Glomerular visceral epithelial cell (primary cell): ENCODE results near the gene MFAP4.

Experiments used
- DNase-seq: peaks from one replicate; pipeline ENCODE4 v3.0.0-alpha.2; 2016; ENCODE audit errors: extremely low spot score

Gene MFAP4

GRCh38 chr17:19385521-19385983 lies 1.4 kb downstream of the MFAP4 start:
- DNase-seq, result no peak

DNA sequence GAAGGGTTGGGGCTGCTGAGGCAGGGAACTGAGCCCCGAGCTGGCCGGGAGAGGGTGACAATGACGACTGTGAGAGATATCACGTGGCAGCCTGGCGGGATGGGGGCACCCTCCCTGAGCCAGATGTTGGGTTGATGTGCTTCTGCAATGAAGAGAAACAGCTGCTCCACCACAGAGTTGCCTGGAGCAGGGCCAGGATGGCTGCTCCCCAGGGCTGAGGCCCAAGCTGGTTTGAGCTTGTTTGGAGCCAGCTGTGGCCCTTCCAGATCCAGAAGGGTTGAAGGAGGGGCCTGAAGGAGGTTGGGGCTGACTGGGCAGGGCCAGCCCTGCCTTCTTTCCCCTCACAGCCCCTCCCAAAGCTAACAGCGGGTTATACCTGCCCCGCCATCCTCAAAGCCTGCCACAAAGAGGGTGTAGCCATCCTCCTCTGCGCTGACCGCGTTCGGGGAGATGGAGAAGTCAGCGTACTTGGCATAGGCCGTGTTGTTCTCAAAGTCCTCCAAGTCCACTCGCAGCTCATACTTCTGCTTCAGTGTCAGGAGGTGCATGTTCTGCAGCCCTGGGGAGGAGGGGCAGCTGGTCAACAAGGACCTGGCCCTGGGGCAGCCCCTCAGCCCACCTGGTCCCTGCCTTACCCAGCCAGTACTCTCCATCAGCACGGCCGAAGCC lies 2.1 kb downstream of the MFAP4 start:
- peak; percentile 20 for DNase-seq

GRCh38 chr17:19383681-19384470 lies 3.1 kb downstream of the MFAP4 start:
- DNase-seq, result no peak

DNA sequence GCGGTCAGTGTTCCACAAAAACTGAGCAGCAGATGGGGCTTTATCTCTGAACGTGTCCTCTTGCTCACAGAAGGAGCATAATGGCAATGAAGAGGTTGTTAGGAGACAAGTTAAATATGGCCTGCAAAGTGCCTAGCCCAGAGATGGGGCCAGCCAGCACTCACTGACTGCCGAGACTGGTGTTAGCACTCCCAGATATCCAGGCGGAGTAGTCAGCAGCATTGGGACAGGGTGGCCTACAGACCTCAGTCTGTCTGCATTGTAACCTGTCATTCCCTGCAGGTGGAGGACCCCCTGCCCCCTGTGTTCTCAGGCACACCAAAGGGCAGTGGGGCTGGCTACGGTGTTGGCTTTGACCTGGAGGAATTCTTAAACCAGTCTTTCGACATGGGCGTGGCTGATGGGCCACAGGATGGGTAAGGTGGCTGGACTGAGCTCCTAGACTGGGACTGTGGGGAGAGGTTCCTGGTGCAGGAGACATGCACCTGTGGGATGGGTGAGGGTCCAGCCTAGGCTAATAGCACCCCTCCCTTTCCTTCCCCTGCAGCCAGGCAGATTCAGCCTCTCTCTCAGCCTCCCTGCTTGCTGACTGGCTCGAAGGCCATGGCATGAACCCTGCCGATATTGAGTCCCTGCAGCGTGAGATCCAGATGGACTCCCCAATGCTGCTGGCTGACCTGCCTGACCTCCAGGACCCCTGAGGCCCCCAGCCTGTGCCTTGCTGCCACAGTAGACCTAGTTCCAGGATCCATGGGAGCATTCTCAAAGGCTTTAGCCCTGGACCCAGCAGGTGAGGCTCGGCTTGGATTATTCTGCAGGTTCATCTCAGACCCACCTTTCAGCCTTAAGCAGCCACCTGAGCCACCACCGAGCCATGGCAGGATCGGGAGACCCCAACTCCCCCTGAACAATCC lies 4.2 kb downstream of the MFAP4 start:
- no peak for DNase-seq

GRCh38 chr17:19381741-19382444 lies 5.1 kb downstream of the MFAP4 start:
- no peak for DNase-seq

- no peak for DNase-seq
Measured at GRCh38 chr17:19381361-19381740, 5.6 kb downstream of the MFAP4 start.

- no peak for DNase-seq
Measured at GRCh38 chr17:19380481-19381301, 6.3 kb downstream of the MFAP4 start.

DNA sequence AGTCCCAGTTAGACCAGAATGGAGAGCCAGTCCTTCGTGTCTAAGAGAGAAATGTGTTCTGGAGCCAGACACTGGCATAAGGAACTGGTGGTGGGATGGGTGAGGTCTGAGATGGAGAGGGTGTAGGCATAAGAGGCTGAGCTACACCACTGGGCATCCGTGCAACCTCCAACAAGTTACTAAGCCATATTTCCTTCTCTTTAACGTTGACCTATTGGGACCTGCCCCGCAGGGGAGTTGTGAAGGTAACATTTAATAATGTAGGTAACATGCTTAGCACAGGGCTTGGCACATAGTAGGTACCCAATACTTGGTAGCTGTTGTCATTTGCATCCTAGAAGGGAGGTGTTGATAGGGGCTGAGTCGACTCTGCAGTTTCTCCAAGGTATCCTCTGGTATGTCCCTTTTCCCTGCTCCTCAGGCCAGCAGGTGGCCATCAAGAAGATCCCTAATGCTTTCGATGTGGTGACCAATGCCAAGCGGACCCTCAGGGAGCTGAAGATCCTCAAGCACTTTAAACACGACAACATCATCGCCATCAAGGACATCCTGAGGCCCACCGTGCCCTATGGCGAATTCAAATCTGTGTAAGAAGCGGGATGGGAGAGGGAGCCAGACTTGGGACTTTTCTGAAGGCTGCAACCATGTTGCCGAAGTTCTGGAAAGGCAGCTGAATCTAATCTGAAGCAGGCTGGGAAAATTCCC lies 7.5 kb downstream of the MFAP4 start:
- no peak for DNase-seq

DNA sequence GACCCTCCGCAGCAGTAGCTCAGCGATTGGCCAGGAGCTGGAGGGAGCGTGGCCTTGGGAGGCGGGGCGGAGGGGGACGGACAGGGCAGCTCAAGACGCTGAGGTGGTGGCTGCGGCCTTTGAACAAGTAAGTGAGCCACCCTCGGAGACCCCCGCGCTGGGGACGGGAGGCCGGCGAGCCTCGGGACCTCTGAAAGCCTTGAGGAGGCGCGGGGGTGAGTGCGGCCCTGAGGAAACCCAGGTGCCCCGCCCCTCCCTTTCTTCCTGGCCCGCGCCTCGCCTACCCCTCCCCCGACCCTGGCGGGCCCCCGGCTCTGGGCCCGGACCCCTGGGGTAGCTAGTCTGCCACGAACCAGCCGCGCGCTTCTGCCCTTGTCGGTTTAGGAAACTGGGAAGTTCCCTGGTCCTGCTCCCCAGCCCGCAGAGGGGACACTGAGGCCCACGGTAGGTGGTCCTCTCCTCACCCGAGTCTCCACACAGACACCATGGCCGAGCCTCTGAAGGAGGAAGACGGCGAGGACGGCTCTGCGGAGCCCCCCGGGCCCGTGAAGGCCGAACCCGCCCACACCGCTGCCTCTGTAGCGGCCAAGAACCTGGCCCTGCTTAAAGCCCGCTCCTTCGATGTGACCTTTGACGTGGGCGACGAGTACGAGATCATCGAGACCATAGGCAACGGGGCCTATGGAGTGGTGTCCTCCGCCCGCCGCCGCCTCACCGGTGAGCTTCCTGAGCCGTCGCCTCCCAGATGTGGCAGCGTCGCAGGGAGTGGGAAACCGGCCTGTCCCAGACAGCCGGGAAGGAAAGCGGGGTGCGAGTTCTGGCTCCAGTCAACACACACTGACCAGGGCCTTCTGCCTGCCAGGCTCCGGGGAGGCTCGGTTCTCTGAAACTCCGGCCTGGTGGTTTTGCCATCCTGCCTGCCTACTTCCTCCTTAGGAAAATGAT lies 8.3 kb downstream of the MFAP4 start, which contains the start of gene MAPK7:
TSS of gene MAPK7 (plus strand) at position 83 of the 945 bp plus-strand sequence. CDS start at position 486, 403 bp downstream.
- no peak for DNase-seq

DNA sequence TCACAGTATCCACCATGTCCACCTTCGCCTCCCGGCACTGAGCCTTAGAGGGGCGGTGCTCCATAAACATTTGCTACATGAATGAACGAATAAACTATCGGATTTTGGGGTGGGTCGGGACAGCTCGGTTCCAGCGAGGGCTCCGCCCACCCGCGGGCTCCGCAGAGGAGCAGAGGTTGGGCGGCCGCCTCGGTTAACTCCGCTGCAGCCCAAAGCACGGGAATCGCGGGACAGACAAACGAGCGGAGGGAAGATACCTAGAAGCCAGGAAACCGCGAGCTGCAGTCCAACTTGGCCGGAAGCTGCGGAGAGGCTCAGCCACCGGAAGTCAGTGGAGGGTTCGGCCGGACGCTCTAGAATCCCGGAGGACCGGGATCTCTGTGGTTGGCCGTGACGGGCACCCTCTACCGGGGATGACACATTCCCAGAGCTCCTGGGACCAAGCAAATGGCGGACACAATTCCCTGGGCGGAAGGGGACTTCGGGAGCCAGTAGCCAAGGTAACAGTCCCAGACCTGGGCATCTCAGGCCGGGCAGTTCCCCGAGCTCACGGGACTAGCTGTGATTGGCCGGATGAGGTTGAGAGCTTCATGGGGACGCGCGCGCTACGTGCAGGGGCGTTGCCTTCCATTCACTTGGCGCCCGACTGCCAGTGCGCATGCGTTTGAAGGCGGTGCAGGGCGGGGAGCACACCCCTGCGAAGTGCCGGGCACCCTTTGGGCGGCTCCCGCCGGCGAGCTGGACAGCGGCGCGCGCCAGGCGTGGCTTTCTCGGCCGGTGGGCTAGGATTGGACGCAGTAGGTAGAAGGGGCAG lies 9.2 kb downstream of the MFAP4 start:
- peak; percentile 99 for DNase-seq

- peak; percentile 21 for DNase-seq
Measured at GRCh38 chr17:19376811-19377210, 10.2 kb downstream of the MFAP4 start.

GRCh38 chr17:19375732-19376131 lies 11.3 kb downstream of the MFAP4 start:
- no peak for DNase-seq

- DNase-seq, result no peak
Measured at GRCh38 chr17:19374136-19374535, 12.9 kb downstream of the MFAP4 start.

DNA sequence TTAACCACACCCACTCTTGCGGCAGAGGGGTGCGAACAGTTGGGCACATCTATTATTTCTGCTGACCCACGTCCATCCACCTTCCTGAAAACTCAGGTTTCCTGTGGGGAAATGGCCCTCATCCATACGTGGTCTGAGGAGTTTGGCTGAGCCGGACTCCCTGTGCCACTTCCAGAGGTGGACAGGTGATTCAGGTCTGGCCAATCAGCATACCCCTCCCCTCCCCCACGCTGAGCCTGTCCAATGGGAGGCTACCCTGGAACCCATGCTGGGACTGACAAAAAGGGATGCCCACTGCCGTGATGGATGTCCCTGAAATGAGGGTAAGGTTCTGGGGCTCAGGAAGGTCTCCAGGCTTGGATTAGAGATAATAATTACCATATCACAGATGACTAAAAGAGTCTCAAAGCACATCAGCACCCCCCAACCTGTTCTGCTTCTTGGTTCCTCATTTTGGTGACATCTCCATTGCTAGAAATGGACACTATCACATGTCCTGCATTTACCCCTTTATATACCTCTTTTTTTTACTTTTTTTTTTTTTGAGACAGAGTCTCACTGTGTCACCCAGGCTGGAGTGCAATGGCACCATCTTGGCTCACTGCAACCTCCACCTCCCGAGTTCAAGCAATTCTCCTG lies 14.0 kb downstream of the MFAP4 start:
- DNase-seq, result no peak

GRCh38 chr17:19372439-19372838 lies 14.6 kb downstream of the MFAP4 start:
- DNase-seq, result no peak

DNA sequence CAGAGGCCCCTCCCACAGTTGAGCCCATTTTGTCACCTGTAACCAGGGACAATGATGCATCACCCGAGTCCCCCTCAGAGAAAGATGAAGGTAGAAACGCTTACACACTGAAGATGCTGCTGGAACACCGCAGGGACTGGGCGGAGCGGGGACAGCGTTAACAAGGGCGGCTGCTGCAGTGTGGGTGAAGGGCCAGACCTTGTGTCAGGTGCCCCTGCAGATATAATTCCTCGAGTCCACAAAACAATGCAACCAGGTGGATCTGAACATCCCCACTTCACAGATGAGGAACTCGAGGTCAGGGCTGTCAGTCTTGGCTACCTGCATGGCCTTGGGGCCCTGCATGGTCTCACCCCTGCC lies 15.0 kb downstream of the MFAP4 start:
- no peak for DNase-seq

GRCh38 chr17:19371259-19372010 lies 15.6 kb downstream of the MFAP4 start:
- DNase-seq, result no peak
